C1 segment of cervical spinal cord (tissue), 14 donors: Measurements from ENCODE around the gene ZFP36L1.
"Not testable (repeated sequence)": the region's sequence is repeated elsewhere in the genome, so short reads cannot be mapped to it uniquely, and the experiment has no call there.

Experiments used
- DNase-seq, 14 donors: peaks; one replicate each; lab custom pipeline; 2025; lab: John Stamatoyannopoulos, UW

Gene ZFP36L1

GRCh38 chr14:68767248-68767645 is 25.6 kb downstream of the ZFP36L1 start:
- DNase-seq: no peak

- no peak for DNase-seq
Observed at GRCh38 chr14:68766299-68767247, 26.3 kb downstream of the ZFP36L1 start.

- DNase-seq: not testable (repeated sequence)
Observed at GRCh38 chr14:68763843-68764242, 29.0 kb downstream of the ZFP36L1 start.

GRCh38 chr14:68762953-68763764 is 29.7 kb downstream of the ZFP36L1 start:
- no peak for DNase-seq

- DNase-seq: no peak
Observed at GRCh38 chr14:68761391-68761790, 31.5 kb downstream of the ZFP36L1 start.

- DNase-seq: no peak
Observed at GRCh38 chr14:68760761-68761160, 32.1 kb downstream of the ZFP36L1 start.

- DNase-seq: no peak
Observed at GRCh38 chr14:68759937-68760336, 32.9 kb downstream of the ZFP36L1 start.

- DNase-seq: no peak
Observed at GRCh38 chr14:68759017-68759560, 33.8 kb downstream of the ZFP36L1 start.

- no peak for DNase-seq
Observed at GRCh38 chr14:68758301-68758700, 34.6 kb downstream of the ZFP36L1 start.

- DNase-seq: peak in 7 of 14 donors; percentile 12 to 64 (median 40)
Observed at GRCh38 chr14:68757618-68758081, 35.2 kb downstream of the ZFP36L1 start.

GRCh38 chr14:68756734-68757133 is 36.1 kb downstream of the ZFP36L1 start:
- no peak for DNase-seq

GRCh38 chr14:68756000-68756481 is 36.8 kb downstream of the ZFP36L1 start:
- DNase-seq: no peak

- DNase-seq: no peak
Observed at GRCh38 chr14:68755016-68755353, 37.9 kb downstream of the ZFP36L1 start.

- no peak for DNase-seq
Observed at GRCh38 chr14:68753690-68754089, 39.2 kb downstream of the ZFP36L1 start.

GRCh38 chr14:68752271-68753006 is 40.4 kb downstream of the ZFP36L1 start:
- no peak for DNase-seq

GRCh38 chr14:68749487-68750475 is 43.1 kb downstream of the ZFP36L1 start:
- DNase-seq: no peak

- DNase-seq: no peak
Observed at GRCh38 chr14:68748691-68749090, 44.2 kb downstream of the ZFP36L1 start.

GRCh38 chr14:68748260-68748659 is 44.6 kb downstream of the ZFP36L1 start:
- DNase-seq: no peak

- DNase-seq: no peak
Observed at GRCh38 chr14:68747393-68747792, 45.5 kb downstream of the ZFP36L1 start.

GRCh38 chr14:68744613-68745012 is 48.3 kb downstream of the ZFP36L1 start:
- DNase-seq: no peak
